Effector memory CD4-positive, alpha-beta T cell (primary cell): ENCODE data around the gene CASKIN2.
"Not testable (repeated sequence)": the region's sequence is repeated elsewhere in the genome, so short reads cannot be mapped to it uniquely, and the experiment has no call there.

Experiments
- DNase-seq, 3 donors: peaks; one replicate each; pipeline ENCODE4 v3.0.0-alpha.2; 2020
- H3K27ac ChIP-seq: 2 replicates; pipeline ENCODE4 v1.7.0; 2013; ENCODE audit warnings: mild to moderate bottlenecking, low read length, moderate library complexity; ENCODE audit not compliant: insufficient read depth, poor library complexity, severe bottlenecking
- H3K27me3 ChIP-seq: replicated peaks from 2 replicates; pipeline ENCODE4 v1.7.0; 2013; ENCODE audit warnings: mild to moderate bottlenecking, low read length; ENCODE audit not compliant: insufficient read depth, control insufficient read depth, poor library complexity, severe bottlenecking
- H3K36me3 ChIP-seq: 2 replicates; pipeline ENCODE4 v1.7.0; 2013; ENCODE audit warnings: mild to moderate bottlenecking, low read length, moderate library complexity; ENCODE audit not compliant: control insufficient read depth, insufficient read depth
- H3K4me1 ChIP-seq: 2 replicates; pipeline ENCODE4 v1.7.0; 2013; ENCODE audit warnings: low read length, mild to moderate bottlenecking; ENCODE audit not compliant: control insufficient read depth, insufficient read depth, poor library complexity, severe bottlenecking
- H3K4me3 ChIP-seq: 2 replicates; pipeline ENCODE4 v1.7.0; 2013; ENCODE audit warnings: low read length, low read depth, mild to moderate bottlenecking; ENCODE audit not compliant: insufficient read depth, poor library complexity, severe bottlenecking
- H3K9me3 ChIP-seq: 2 replicates; pipeline ENCODE4 v1.7.0; 2013; ENCODE audit warnings: mild to moderate bottlenecking, low read length, moderate library complexity; ENCODE audit not compliant: control insufficient read depth

Gene CASKIN2

GRCh38 chr17:75454672-75455071 lies 60.7 kb downstream of the CASKIN2 start:
- not testable (repeated sequence) for H3K9me3 ChIP-seq, H3K4me3 ChIP-seq, H3K27me3 ChIP-seq, H3K36me3 ChIP-seq, DNase-seq, H3K27ac ChIP-seq
- peaks cover 12% of the 10 kb centered on the region for H3K4me1 ChIP-seq

GRCh38 chr17:75454193-75454592 lies 61.1 kb downstream of the CASKIN2 start:
- Histone ChIP-seq H3K27me3 (no peaks in the 10 kb centered on the region), H3K27ac (no peak overlapping the region), H3K9me3 (no peaks in the 10 kb centered on the region), H3K4me1 (peaks cover 12% of the 10 kb centered on the region), H3K36me3 (no peaks in the 10 kb centered on the region), H3K4me3 (no peak overlapping the region)
- no peak for DNase-seq

- no peaks in the 10 kb centered on the region for H3K36me3 ChIP-seq
- no peaks in the 10 kb centered on the region for H3K4me1 ChIP-seq
These were observed 65.1 kb downstream of the CASKIN2 start for GRCh38 chr17:75450270-75450669.

More at GRCh38 chr17:75450270-75450669, 65.1 kb downstream of the CASKIN2 start:
- Histone ChIP-seq H3K4me3 (no peak overlapping the region), H3K9me3 (no peaks in the 10 kb centered on the region), H3K27me3 (no peaks in the 10 kb centered on the region), H3K27ac (no peak overlapping the region)
- no peak for DNase-seq
